ENCODE results near the gene SAYSD1.

The SAYSD1 gene

DNA sequence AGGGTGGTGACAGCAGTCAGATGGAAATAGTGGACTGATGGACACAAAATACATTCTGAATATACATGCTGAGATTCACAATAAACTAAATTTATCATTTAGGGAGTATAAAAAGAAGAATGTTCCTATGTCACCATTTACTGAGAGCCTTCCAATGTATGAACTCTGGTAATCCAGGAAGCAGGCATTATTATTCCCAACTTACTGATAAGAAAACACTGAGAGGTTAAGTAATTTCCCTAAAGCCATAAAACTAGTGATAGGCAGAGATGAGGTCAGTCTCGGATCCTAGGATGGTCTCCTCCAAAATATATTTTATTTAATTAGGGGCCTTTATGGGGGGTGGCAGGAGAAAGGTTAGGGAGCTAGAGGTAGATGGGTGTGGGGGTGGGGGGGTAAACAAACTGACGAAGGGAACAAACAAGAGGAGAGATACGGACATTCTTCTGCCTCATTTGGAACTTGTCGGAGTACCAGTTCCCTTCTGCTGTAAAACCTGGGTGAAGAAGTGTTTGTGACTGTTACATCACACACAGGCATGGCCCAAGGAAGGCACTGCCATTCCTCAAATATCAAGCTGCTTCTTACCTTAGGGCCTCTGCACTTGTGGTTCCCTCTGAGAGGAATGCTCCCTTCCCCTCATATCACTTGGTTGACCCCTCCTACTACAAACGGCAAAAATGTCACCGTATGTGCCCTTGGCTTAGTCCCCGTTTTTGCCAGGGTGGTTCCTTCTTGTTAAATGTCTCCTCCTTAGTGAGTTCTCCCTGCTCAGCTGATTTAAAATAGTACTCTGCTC, 6.7 kb downstream of the SAYSD1 start:
- DNase-seq (ENCODE audit: low read depth, low spot score), result no peak

DNA sequence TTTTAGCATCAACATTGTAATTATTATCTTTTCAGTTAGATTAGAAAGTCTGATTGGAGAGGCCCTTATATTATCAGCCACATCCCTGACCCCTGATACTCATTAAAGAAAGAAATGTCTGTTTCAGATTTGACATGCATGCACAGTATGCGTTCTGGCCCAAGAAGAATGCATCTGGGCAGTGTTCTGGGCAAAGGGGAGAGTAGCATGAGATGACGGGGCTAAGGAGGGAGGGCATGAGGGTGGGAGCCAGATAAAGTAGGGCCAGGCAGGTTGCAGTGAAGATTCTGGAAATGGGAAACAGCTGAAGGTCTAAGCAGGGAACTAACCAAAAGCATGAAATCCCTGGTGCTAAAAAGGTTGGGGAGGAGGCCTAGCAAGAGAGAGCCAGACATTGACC, 7.3 kb downstream of the SAYSD1 start:
- DNase-seq (ENCODE audit: low read depth, low spot score), result no peak

DNA sequence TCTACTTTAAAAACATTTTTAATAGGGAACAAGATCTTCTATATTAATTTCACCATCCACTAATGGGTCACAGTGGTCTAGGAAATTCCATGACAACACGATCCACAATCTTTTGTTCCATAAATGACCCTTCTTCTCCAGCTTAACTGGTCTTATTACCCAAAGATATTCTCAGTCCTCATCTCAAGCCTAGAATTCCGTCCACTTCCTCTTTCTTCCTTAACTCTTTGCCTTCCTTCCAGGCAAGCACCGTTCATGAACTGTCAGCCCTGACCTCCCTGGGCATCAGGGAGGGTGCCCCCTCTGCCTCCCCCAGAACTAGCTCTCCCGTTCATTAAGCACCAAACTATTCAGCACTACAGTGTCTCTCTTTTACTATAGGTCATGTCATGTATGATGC, 8.0 kb downstream of the SAYSD1 start:
- DNase-seq (ENCODE audit: low read depth, low spot score), result no peak

DNA sequence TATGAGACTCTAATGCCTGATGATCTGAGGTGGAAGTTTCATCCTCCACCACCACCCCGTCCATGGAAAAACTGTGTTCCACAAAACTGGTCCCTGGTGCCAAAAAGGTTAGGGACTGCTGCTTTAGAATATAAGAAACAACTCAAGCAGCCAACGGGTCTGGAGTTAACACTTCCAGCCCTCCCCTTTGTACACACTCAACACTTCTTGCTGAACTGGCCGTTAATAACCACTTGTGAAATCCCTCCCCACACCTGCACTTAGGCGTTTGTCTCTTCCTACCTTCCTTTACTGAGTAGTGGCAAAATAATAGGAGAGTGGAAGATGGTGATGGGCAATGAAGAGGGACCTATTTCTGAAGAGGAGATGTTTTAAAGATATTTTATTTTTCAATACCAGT, 10.5 kb downstream of the SAYSD1 start:
- DNase-seq (ENCODE audit: low read depth, low spot score), result no peak

DNA sequence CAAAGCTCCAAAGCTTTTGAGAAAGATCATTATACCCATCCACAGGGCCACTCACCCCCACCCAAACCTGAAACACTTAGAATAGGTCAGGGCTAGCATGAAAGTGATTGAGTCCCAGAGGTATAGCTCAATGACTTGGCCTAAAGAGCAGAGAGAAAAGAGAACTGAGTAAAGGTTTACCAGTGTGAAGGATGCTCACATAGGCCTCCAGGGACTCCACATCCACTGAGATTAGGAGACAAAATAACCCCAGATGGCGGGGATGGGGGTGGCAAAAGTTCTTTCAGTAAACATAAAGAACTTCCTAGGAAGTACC, 12.2 kb downstream of the SAYSD1 start:
- no peak for DNase-seq (ENCODE audit: low read depth, low spot score)

DNA sequence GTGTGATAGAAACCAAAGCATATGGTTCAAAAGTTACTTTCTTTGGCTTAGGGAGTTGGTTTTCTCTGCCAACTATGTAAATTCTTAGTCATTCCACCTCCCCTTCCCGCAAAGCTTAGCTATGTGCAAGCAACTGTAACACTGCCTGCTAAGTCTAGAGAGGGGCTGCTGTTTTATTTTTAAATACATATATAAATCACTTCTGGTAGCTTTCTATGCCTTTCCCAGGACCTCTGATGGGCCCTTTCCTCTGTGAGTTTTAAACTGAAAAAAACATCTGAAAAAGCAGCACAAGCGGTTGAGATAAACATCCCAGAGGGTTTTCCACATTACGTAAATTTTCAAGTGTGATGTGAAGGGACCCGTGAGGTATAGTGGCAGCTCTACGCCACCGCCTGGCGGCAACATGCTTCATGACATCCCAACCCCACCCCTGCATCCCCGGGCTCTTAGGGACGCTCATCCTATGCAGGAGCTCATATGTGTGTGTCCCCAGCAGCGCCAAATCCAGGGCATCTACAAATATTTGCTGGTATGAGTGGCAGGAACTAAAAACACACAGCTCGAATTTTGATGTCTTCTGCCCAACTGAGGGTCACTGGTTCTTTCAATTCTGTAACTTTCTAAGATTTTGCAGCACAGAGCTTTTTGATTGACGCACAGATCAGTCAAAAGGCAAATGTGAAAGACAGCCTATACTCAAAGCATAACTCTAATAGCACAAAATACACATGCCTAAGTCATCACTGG, 12.7 kb downstream of the SAYSD1 start:
- no peak for DNase-seq (ENCODE audit: low read depth, low spot score)

DNA sequence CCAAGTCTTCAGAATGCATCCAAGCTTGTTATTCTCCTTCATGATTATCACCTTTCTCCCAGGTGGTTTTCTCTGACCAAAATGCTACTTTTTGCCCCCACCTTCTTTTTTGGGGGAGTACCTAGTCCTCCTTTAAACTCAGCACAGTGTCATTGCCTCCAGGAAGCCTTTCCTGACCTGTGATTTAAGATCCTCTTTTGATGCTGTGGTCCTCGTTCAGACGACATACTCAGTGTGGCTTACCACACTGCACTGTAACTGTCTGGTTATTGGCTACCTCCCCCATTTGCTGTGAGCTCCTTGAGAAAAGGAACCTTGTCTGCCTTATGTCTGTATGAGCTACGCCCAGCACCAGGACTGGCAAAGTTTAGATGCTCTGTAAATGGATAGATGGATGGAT, 14.6 kb downstream of the SAYSD1 start:
- DNase-seq (ENCODE audit: low read depth, low spot score), result no peak

DNA sequence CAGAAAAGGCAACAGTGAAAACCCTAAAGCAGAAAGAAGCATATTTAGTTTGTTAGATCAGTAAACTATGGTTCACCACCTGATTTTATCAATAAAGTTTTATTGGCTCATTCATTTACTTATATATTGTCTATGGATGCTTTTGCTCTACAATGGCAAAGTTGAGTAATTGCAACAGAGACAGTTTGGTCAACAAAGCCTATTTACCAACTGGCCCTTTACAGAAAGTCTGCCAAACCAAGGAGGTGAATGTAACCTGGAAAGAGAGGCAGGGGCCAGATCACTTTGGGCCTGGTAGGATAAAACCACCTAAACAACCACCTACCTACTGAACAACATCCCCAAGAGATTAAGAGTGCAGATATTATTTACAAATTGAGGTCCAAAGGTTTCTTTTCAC, 19.4 kb downstream of the SAYSD1 start:
- no peak for DNase-seq (ENCODE audit: low read depth, low spot score)

DNA sequence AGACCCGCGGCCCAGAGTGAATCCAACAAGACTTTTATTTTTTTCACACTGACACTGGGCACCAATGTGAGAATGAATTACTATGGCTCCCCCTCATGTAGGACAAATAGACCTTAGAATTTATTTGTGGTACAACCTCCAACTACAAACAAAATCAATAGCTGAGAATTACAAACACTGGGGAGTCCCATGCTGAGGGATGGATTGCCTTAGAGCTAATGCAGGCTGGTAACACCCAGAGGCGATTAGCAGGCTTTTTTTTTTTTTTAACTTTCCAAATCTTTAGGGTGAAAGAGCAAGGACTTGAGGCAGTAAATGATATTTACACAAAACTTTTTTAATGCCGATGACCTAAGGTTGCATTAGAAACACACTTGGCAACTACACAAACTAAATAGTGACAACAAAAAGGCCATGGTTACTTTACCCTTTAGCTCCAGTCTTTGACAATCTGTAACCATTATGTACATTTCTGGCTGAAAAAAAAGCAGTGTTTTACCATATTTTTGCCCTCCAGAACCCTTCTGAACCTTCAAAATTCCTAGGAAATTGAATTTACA, 21.8 kb downstream of the SAYSD1 start:
- DNase-seq (ENCODE audit: low read depth, low spot score), result no peak

DNA sequence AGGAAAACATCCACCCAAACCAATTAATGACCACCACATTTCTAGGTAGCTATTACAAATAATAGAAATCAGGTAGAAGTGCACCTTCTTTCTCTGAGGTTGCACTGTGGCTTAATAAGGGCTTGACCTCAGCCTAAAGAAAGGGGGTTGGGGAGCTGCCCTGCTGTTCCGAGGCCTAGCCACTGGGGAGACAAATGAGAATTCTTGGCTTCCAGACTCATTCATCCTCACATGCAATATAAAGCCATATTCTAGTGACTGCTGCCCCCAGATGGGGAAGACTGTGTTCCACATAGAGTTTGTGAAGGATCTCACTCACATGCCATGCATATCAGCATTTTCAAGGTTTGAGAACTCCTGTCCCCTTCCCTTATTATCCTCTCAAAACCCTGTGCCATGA, 22.9 kb downstream of the SAYSD1 start:
- DNase-seq (ENCODE audit: low read depth, low spot score), result no peak

DNA sequence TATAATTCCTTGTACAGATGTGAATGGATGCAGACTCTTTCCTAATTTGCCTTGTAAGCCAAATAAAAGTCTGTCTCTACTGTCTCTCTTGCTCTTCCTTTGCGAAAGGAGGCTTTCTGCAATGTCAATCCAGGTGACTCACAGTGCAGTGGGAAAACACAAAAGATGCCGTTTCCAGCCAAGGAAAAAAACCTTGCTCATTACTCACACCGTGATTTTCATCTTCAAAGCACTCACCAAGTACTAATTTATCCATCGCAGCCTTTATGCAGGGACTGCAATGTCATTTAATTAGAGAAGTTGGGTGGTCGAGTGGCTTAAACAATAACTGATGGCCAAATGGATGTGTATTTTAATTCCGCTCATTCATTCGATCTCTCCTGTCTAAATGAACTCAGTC, 23.8 kb downstream of the SAYSD1 start:
- no peak for DNase-seq (ENCODE audit: low read depth, low spot score)

DNA sequence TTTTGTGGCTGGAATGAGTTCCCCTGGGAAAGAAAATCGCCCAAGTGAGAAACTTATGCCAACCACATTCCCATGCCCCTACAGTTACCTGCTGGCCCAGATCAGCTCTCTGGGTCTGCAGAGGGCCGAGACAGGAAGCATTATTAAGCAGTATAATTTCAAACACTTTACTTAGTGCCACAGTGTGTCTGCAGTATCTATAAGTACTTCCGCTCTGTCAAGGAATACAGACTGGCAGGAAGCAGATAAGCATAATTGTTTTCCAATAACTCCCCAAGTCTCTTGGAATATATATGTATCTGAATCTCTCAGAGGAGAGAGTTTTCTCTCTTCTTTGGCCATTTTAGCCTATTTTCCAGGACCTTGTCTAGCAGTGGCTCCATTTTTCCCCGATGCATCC, 24.9 kb downstream of the SAYSD1 start:
- no peak for DNase-seq (ENCODE audit: low read depth, low spot score)

DNA sequence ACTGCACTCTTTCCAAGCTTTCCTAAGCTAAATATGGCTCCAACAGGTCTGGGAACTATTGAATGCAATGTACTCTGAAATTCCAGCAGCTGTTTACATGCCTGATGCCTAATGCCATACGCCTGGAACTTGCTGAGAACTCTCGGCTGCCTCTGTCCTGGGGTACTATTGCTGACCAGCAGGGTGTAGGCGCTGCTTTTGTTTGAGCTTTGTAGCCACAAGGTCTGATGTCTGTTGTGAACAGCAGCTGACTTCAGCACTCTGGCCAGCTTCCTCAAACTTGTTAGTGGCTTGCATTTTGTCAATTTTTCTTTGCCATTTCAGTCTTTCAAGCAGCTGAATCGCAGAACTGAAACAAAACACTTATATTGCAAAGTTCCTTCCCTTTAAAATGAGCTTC, 26.7 kb downstream of the SAYSD1 start:
- peak; percentile 78 for DNase-seq (ENCODE audit: low read depth, low spot score)

DNA sequence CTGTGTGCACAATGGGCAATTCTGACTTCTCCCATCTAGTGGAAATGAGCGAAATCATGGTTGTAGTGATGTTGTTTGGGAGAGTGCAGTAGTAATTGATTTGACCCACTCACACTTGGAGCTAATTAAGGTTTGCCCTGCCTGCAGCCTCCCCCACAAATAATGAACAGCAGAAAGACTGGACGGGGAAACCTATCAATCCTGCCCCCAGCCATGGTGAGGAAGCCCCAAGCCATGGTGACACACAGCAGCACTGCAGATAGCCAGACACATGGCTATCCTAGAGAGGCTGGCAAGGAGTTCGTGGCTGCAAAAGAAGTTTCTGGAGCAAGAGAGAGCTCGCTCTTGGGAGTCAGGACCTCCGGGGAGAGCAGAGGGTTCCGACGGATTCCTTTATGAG, 27.8 kb downstream of the SAYSD1 start:
- DNase-seq (ENCODE audit: low read depth, low spot score), result no peak

DNA sequence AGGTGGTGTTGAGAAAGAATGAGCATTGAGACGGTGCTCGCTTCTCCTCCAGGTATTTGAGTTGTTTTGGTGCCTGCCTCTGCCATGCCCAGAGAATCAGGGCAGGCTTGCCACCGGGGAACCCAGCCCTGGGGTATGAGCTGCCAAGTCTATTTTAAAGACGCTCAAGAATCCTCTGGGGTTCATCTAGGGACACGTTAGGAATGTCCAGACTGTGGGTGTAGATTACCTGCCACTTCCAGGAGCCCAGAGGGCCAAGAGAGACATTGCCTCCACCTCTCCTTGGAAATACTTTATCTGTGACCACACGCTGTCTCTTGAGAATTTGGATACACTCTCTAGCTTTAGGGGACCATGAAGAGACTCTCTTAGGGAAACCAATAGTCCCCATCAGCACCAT, 28.3 kb downstream of the SAYSD1 start:
- DNase-seq (ENCODE audit: low read depth, low spot score), result no peak

DNA sequence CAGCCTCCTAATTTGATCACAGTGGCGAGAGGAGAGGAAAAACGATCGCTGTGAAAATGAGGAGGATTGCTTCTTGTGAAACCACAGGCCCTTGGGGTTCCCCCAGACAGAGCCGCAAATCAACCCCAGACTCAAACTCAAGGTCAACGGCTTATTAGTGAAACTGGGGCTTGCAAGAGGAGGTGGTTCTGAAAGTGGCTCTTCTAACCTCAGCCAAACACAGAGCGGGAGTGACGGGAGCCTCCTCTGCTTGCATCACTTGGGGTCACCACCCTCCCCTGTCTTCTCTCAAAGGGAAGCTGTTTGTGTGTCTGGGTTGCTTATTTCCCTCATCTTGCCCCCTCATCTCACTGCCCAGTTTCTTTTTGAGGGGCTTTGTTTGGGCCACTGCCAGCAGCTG, 28.7 kb downstream of the SAYSD1 start:
- no peak for DNase-seq (ENCODE audit: low read depth, low spot score)

DNA sequence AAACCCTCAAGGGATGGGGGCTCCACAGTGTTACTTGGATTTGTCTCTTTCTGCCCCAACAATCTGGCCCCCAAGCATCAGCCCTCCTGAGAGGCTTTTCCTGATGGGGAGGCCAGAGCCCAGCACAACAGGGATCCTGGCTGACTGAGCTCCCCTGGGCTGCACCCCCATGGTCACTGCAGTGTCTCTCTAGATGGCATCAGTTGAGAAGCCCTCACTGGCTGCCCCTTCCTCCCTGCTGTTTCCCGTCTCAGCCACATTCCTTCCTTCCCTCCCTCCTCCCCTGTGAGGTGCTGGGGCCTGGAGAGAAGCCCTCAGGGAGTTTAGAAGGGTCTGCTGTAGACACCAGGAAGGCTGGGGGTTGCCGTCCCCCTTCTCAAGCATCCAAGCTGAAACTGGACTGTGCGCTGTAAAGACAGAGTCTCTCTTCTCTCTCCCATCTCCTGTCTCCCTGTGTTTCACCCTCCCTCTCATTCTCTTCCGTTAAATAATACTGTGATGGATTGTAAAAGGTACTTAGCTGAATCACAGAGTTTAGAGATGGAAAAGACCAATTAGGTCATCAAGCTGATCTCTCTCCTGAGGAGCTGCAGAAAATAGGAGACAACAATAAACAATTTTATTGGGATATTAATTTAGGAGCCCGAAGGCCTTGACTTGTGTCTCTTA, 29.7 kb downstream of the SAYSD1 start:
- no peak for DNase-seq (ENCODE audit: low read depth, low spot score)

DNA sequence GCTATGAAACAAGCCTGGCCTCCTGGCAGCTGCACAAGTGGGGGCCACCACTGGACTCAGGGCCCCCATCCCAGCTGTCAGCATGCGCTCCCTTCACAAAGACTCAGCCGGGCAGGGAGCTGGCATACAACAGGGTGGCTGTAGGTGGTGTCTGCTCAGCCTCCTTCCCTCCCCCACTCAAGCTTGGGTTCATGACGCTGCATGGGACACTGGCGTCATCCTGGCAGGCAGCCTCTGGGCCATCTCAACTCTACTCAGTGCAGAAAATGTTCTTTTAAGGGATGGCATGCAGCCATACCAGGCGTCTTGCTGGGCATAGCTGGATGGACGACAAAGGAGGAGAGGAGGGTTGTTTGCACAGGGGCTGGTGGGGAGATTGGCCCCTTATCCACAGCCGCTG, 30.5 kb downstream of the SAYSD1 start:
- no peak for DNase-seq (ENCODE audit: low read depth, low spot score)

DNA sequence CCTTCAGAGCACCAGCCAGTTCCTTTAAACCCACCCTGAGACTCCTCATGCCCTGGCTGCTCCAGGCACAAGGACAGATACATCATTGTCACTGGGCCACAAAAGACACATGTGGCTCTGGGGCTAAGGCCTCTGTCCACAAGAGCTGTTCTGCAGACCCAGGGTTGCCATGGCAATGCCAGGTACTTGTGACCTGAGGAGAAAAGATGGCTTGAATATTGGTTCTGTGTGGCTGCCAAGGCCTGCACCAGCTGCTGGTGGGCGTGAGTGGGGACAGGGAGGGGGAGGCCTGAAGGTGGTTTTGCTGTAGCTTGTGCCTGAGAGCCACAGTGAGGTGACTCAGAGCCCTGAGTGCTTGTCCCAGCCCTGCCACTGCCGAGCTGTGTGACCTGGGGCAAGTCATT, 31.8 kb downstream of the SAYSD1 start:
- DNase-seq (ENCODE audit: low read depth, low spot score), result no peak

DNA sequence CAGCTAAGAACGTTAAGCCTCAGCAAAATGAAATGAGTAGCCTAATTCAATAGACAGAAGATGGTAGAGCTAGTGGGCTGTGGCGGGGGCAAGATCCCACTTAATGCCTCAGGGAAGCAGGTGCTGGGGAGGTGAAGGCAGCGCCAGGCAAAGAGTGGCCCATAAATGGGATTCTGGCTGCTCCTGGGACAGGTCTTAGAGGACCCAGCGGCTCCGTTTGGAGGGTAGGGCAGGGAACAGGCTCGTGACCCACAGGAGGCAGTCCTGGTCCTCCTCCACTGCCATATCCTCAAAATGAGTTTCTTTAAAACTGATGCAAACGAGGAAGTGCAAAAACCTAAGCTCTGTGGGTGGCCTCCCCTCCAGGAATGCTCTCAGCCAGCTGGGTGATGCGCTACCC, 32.7 kb downstream of the SAYSD1 start:
- no peak for DNase-seq (ENCODE audit: low read depth, low spot score)

DNA sequence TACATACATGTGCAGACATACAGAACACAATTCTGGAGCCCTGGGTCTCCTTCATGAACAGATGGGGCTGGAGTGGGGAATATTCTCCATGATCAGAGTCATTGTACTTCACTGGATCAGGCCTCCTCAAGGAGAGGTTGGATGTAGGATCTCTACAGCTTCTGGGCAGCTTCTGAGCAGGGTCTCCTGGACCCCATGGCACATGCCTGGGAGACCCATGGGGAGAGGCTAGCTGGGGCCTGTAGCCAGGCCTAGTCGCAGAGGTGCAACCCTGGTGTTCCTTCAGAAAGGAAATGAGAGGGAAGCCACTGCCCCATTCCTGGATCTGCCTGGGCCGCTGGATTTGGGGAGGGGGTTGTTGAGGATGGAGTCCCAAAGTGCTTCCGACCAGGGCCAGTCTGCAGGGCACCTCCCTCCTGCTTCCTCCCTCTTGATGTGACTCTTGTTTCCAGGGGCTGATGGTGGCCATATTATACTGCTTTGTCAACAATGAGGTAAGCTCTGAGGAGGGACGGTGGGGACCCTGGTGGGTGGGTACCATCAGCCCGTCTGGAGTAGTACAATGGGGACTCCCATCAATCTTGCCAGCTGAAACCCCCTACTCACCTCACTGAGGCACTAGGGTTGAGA, 34.6 kb downstream of the SAYSD1 start:
- no peak for DNase-seq (ENCODE audit: low read depth, low spot score)
